Astrocyte of the cerebellum (primary cell): ENCODE data around the gene ZFP62.
"Not testable (repeated sequence)": the region's sequence is repeated elsewhere in the genome, so short reads cannot be mapped to it uniquely, and the experiment has no call there.

ENCODE experiments used
- DNase-seq: peaks from one replicate; pipeline ENCODE4 v3.0.0-alpha.2; 2011; ENCODE audit warnings: low read depth
- H3K4me3 ChIP-seq: 2 replicates; pipeline ENCODE4 v1.5.1; 2011; ENCODE audit warnings: mild to moderate bottlenecking, low read depth, low read length, moderate library complexity
- CTCF ChIP-seq: IDR thresholded peaks from 2 replicates; pipeline ENCODE4 v1.5.1; 2012; ENCODE audit warnings: low read length, low read depth, moderate library complexity, mild to moderate bottlenecking; ENCODE audit errors: missing control alignments
- in situ Hi-C: cut with HindIII; loops from 2 replicates; pipeline ENCODE4 v1.10.0; 2017; ENCODE audit warnings: low sequenced_read_pairs

The ZFP62 gene

GRCh38 chr5:180831139-180832093 is 29.7 kb downstream of the ZFP62 start:
- peak overlapping the region; percentile 55 for H3K4me3 ChIP-seq
- in situ Hi-C loops = no loop called here
- no peak for TF ChIP-seq CTCF
- DNase-seq = no peak

GRCh38 chr5:180830253-180831138 is 30.6 kb downstream of the ZFP62 start:
- no peak for DNase-seq
- in situ Hi-C loops = no loop called here
- H3K4me3 ChIP-seq = peak overlapping the region; percentile 55
- TF ChIP-seq CTCF = no peak

GRCh38 chr5:180829726-180830125 is 31.4 kb downstream of the ZFP62 start:
- no peak for TF ChIP-seq CTCF
- no peak overlapping the region for H3K4me3 ChIP-seq
- DNase-seq = no peak
- in situ Hi-C loops = no loop called here

GRCh38 chr5:180828756-180829531 is 32.1 kb downstream of the ZFP62 start:
- DNase-seq, in situ Hi-C loops, H3K4me3 ChIP-seq: not testable (repeated sequence)

- in situ Hi-C loops, H3K4me3 ChIP-seq, DNase-seq: not testable (repeated sequence)
Observed at GRCh38 chr5:180827374-180827773, 33.7 kb downstream of the ZFP62 start.

- in situ Hi-C loops = no loop called here
- no peak for DNase-seq
- no peak for TF ChIP-seq CTCF
- no peak overlapping the region for H3K4me3 ChIP-seq
Observed at GRCh38 chr5:180825768-180826525, 35.1 kb downstream of the ZFP62 start.
